Esophagus squamous epithelium (tissue), 4 donors: ENCODE data around the gene CLCNKA.

Experiments used
- CTCF ChIP-seq, 6 experiments: fragments of 450-650 bp in 4 of 6; fragments of 200-600 bp in 2 of 6; sonication (generic) in 2 of 6; IDR thresholded peaks; one replicate each; pipeline ENCODE4 v1.5.1; 2016 to 2019; ENCODE audit warnings: antibody characterized with exemption in 6 of 6, mild to moderate bottlenecking in 4 of 6, moderate library complexity in 4 of 6
- POLR2A ChIP-seq, 4 donors: fragments of 450-650 bp; IDR thresholded peaks; one replicate each; pipeline ENCODE4 v1.6.1; 2017; ENCODE audit warnings: antibody characterized with exemption in 4 of 4, mild to moderate bottlenecking in 4 of 4, moderate library complexity in 3 of 4

DNA sequence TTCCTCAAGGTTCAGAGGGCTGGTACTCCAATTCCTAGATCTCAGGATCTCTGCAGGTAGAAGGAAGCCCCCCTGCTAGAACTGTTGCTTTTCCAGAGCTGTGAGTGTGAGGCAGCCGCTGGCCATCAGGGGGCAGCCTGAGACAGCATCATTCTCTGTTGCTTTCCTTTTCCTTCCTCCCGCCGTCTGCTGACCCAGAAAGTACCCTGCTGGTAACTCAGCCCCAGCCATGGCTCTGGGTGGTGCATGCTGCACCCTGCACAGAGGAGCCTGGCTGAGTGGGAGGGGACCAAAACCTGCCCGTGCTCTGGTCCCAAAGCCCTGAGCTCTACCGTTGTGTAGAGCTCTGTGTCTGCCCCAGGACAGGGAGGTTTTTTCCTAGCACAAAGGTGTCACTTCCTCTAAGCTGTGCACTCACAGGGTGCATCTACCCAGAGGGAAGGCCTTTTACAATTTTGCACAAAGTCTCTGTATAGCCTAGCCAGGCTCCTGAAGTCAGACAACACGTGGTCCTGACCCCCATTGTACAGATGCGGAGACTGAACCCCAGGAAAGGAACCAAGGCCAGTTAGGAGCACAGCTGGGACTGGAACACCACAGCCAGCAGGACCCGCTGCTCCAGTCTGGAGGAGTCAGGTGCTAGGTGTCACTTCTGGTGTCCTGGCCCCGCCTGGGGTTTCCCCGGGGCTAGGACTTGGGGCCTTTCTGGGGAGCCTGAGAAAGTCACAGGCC, 57.3 kb downstream of the CLCNKA start:
- TF ChIP-seq CTCF (IDR thresholded peaks at IDR 0.05): peak; percentile 85 to 96 (median 93)
- TF ChIP-seq POLR2A (IDR thresholded peaks at IDR 0.05): no peak
